Transverse colon (tissue), 4 donors: ENCODE results near the gene BCAM. TPM values are rescaled to one million over a fixed set of nuclear protein-coding genes. Genes with fewer than 3 reads are reported as not detected.

ENCODE experiments used
- DNase-seq: peaks from one replicate; pipeline ENCODE4 v3.0.0-alpha.2; 2019
- H3K27ac ChIP-seq, 4 donors: fragments of 200-600 bp; sonication (generic); 2 replicates each; pipeline ENCODE4 v1.5.1; 2016 to 2018; ENCODE audit warnings: inconsistent platforms in 4 of 4
- H3K27me3 ChIP-seq: fragments of 200-600 bp; sonication (generic); 2 replicates; pipeline ENCODE4 v1.5.1; 2017; ENCODE audit warnings: inconsistent platforms
- H3K36me3 ChIP-seq, 4 donors: fragments of 200-600 bp; sonication (generic); 2 replicates each; pipeline ENCODE4 v1.5.1; 2017 to 2019; ENCODE audit warnings: inconsistent platforms in 4 of 4
- H3K4me1 ChIP-seq, 4 donors: fragments of 200-600 bp; sonication (generic); 2 replicates each; pipeline ENCODE4 v1.5.1; 2017 to 2020; ENCODE audit warnings: inconsistent platforms in 4 of 4
- H3K4me3 ChIP-seq, 4 donors: fragments of 200-600 bp; sonication (generic); 1 replicate in 1 of 4; 2 replicates in 3 of 4; pipeline versions ENCODE4 v1.5.1 to v1.6.1; 2017 to 2019; ENCODE audit warnings: inconsistent platforms in 4 of 4
- H3K9me3 ChIP-seq, 2 donors: fragments of 200-600 bp; sonication (generic); 2 replicates each; pipeline ENCODE4 v1.5.1; 2017 to 2019; ENCODE audit warnings: inconsistent platforms in 2 of 2
- CTCF ChIP-seq, 5 experiments: fragments of 200-600 bp in 3 of 5; fragments of 450-650 bp in 2 of 5; sonication (generic) in 3 of 5; IDR thresholded peaks; 1 replicate in 2 of 5; 2 replicates in 3 of 5; pipeline ENCODE4 v1.5.1; 2016 to 2017; ENCODE audit warnings: antibody characterized with exemption in 5 of 5, inconsistent platforms in 3 of 5, mild to moderate bottlenecking in 2 of 5, moderate library complexity in 1 of 5
- EP300 ChIP-seq: sonication (generic); formaldehyde crosslinking; IDR thresholded peaks from one replicate; pipeline ENCODE4 v1.6.1; 2017; ENCODE audit warnings: antibody characterized with exemption, low read depth
- POLR2A ChIP-seq: fragments of 450-650 bp; IDR thresholded peaks from one replicate; pipeline ENCODE4 v1.6.1; 2016; ENCODE audit warnings: antibody characterized with exemption, mild to moderate bottlenecking, moderate library complexity
- POLR2AphosphoS5 ChIP-seq, 3 donors: sonication (generic); formaldehyde crosslinking; IDR thresholded peaks; one replicate each; pipeline ENCODE4 v1.6.1; 2016; ENCODE audit warnings: antibody characterized with exemption in 3 of 3
- WGBS, 2 donors: methylation state at CpG; one replicate each; pipeline ENCODE4 v1.1.5; 2018; ENCODE audit warnings: low coverage in 1 of 2; 5-methylcytosine and 5-hydroxymethylcytosine counted together
- in situ Hi-C, 4 donors: fragments of 200-750 bp; cut with MboI; loops; one replicate each; pipeline versions ENCODE4 v1.15.0 to v1.15.1; 2017; ENCODE audit warnings: low sequenced_read_pairs in 3 of 4, low pct_ligation_motif_present in 1 of 4, low pct_unique_long_range_greater_than_20kb in 1 of 4
- intact Hi-C: fragments of 100-400 bp; cut with DNase I; formaldehyde crosslinking; loops from one replicate; pipeline ENCODE4 v1.15.1; 2023; ENCODE audit warnings: low total_unique reads
- total RNA-seq, 4 donors: library from RNA; depleted of rRNA; stranded (reverse); fragments of >200 nt; gene quantifications; one replicate each; pipeline ENCODE4 v1.1.0, GENCODE V29; 2016

Gene BCAM
- total RNA-seq, 4 donors from 2014 or later, result 7.9 to 95.1 (median 23.1) TPM

- no peak overlapping the region for H3K4me3 ChIP-seq
- H3K27me3 ChIP-seq, result no peaks in the 10 kb centered on the region
- intact Hi-C loops (no loop called here), in situ Hi-C loops (loop anchor here in 1 of 4 donors (25.0 kb wide), 1 partner anchor 198 kb away; no protein-coding TSS in a partner anchor)
- no peaks in the 10 kb centered on the region for H3K9me3 ChIP-seq
- TF ChIP-seq POLR2A (no peak), POLR2AphosphoS5 (IDR thresholded peaks at IDR 0.05) (no peak), CTCF (IDR thresholded peaks at IDR 0.05) (no peak), EP300 (no peak)
- DNase-seq, result no peak
- 58 to 63% methylated on average over 3 of the region's 3 CpGs for WGBS, 2 donors
- peaks cover 0 to 7% (median 0%) of the 10 kb centered on the region in 4 donors for H3K36me3 ChIP-seq
- H3K27ac ChIP-seq, result no peak overlapping the region
- peaks cover 0 to 25% (median 2%) of the 10 kb centered on the region in 4 donors for H3K4me1 ChIP-seq
Observed at GRCh38 chr19:44785271-44785670, 23.6 kb upstream of the BCAM start.

- TF ChIP-seq POLR2A (no peak), CTCF (IDR thresholded peaks at IDR 0.05) (no peak), POLR2AphosphoS5 (IDR thresholded peaks at IDR 0.05) (no peak), EP300 (no peak)
- Histone ChIP-seq H3K4me1 (peaks cover 0 to 17% (median 2%) of the 10 kb centered on the region in 4 donors), H3K4me3 (no peak overlapping the region), H3K36me3 (peaks cover 0 to 7% (median 0%) of the 10 kb centered on the region in 4 donors), H3K27me3 (no peaks in the 10 kb centered on the region), H3K9me3 (no peaks in the 10 kb centered on the region), H3K27ac (no peak overlapping the region)
- in situ Hi-C loops (loop anchor here in 1 of 4 donors (25.0 kb wide), 1 partner anchor 199 kb away; no protein-coding TSS in a partner anchor), intact Hi-C loops (no loop called here)
- no peak for DNase-seq
- 83 to 87% methylated on average over 12 to 15 of the region's 15 CpGs for WGBS, 2 donors
Observed at GRCh38 chr19:44785993-44786392, 22.9 kb upstream of the BCAM start.

- Histone ChIP-seq H3K36me3 (peaks cover 0 to 11% (median 0%) of the 10 kb centered on the region in 4 donors), H3K4me1 (peaks cover 0 to 12% (median 2%) of the 10 kb centered on the region in 4 donors), H3K4me3 (no peak overlapping the region), H3K27me3 (no peaks in the 10 kb centered on the region), H3K9me3 (no peaks in the 10 kb centered on the region), H3K27ac (no peak overlapping the region)
- DNase-seq, result no peak
- intact Hi-C loops, result no loop called here
- TF ChIP-seq EP300, result no peak
- no peak for TF ChIP-seq CTCF (IDR thresholded peaks at IDR 0.05)
- TF ChIP-seq POLR2AphosphoS5 (IDR thresholded peaks at IDR 0.05), result no peak
- no peak for TF ChIP-seq POLR2A
- in situ Hi-C loops, result loop anchor here in 1 of 4 donors (25.0 kb wide), 1 partner anchor 202 kb away; no protein-coding TSS in a partner anchor
- WGBS, 2 donors, result 60 to 95% methylated on average over 1 to 6 of the region's 6 CpGs
Observed at GRCh38 chr19:44788971-44789370, 19.9 kb upstream of the BCAM start.

- in situ Hi-C loops (loop anchor here in 1 of 4 donors (25.0 kb wide), 1 partner anchor 203 kb away; no protein-coding TSS in a partner anchor), intact Hi-C loops (no loop called here)
- peaks cover 0 to 4% (median 2%) of the 10 kb centered on the region in 4 donors for H3K4me1 ChIP-seq
- H3K36me3 ChIP-seq, result peaks cover 0 to 11% (median 0%) of the 10 kb centered on the region in 4 donors
- H3K4me3 ChIP-seq, result no peak overlapping the region
- no peak for DNase-seq
- WGBS, 2 donors, result 71 to 82% methylated on average over 7 to 13 of the region's 13 CpGs
- no peaks in the 10 kb centered on the region for H3K9me3 ChIP-seq
- TF ChIP-seq POLR2AphosphoS5 (IDR thresholded peaks at IDR 0.05), result no peak
- no peak for TF ChIP-seq EP300
- H3K27ac ChIP-seq, result no peak overlapping the region
- H3K27me3 ChIP-seq, result no peaks in the 10 kb centered on the region
Observed at GRCh38 chr19:44789943-44790483, 18.9 kb upstream of the BCAM start.
